ENCODE measurements around the gene HSPG2. TPM values are rescaled to one million over a fixed set of nuclear protein-coding genes. Genes with fewer than 3 reads are reported as not detected.
A peak's percentile ranks its signal among the peaks of the same experiment; 100 is the strongest.

Gene HSPG2
- total and polyA plus RNA-seq, 9 of the 15 experiments (the other 6 are each of a cell fraction or from before 2014, with no cell fraction given), result 0.14 to 160 (median 15.7) TPM

DNA sequence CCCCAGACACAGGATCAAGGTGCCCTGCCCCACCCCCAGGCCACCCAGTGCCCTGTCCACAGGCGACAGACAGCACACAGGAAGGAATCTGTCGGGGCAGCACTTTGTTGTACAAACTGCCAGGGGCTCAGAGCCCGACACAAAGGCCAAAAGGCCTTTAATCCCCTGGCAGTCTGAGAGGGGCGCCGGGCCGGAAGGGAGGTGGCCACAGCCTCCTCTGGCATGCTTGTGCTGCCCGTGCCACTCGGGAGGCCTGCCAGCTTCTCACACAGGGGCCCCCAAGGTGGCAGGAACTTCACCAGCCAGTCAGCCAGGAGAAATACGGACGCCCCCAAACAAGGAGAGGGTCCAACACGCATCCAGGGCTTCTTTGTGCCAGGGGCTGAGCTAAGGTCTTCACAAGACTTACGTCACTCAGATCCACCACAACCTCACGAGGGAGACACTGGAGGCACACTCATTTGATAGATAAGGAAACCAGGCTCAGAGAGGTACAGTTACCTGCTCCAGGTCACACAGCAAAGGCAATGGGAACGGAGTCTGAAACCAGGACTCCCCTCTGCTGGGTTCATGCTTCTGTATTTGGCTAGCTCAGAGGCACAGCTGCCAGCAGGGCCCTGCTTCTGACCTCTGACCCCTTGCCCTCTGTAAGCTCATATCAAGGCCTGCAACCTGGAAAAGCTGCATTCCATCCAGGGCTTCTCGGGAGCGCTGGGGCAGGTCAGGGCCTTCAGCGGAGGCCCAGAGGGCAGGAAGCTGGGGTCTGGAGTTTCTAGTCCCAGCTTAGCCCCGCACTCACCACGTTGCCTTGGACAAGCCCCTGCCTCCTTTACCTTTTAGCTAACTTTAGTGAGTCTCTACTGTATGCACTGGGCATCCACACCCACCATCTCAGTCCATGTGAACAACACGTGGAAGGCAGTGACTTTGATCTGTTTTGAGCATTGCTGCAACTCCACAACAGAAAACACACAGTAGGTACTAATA lies 34.8 kb downstream of the HSPG2 start (continued):
- TF ChIP-seq NONO (IDR thresholded peaks at IDR 0.05; ENCODE audit: low read depth in 2 of 2, low read length in 1 of 2), result no peak
- TF ChIP-seq CHD4 (IDR thresholded peaks at IDR 0.05; ENCODE audit: insufficient read depth, insufficient replicate concordance, low read depth, low read length, poor library complexity, severe bottlenecking), result peak; percentile 34
- TF ChIP-seq MAFG (tag; conservative IDR thresholded peaks at IDR 0.05), result no peak
- no peak for TF ChIP-seq KDM4B (IDR thresholded peaks at IDR 0.05; ENCODE audit: borderline replicate concordance in 2 of 2, low read depth in 1 of 2)
- TF ChIP-seq PTBP1 (IDR thresholded peaks at IDR 0.05; ENCODE audit: low read depth, low read length), result peak; percentile 97
- 0 out of 2 replicates have a peak, but pooled peaks have one; percentile 24 for TF ChIP-seq RBFOX2 (IDR thresholded peaks at IDR 0.05; ENCODE audit: low read depth, low read length)
- TF ChIP-seq HDAC1 (IDR thresholded peaks at IDR 0.05), result peak; percentile 38 to 40; a peak in 1 of 4 replicates
- TF ChIP-seq MYBL2 (IDR thresholded peaks at IDR 0.05; ENCODE audit: low read depth), result no peak
- 0 out of 2 replicates have a peak, but pooled peaks have one; percentile 19 for TF ChIP-seq MYBL2 (CRISPR knock-in tag; IDR thresholded peaks at IDR 0.05; ENCODE audit: borderline replicate concordance)
- no peak for TF ChIP-seq STAG1 (CRISPR knock-in tag; IDR thresholded peaks at IDR 0.05; ENCODE audit: borderline replicate concordance)
- TF ChIP-seq PHB2 (IDR thresholded peaks at IDR 0.05; ENCODE audit: low read depth), result no peak
- 0 out of 2 replicates have a peak, but pooled peaks have one; percentile 48 for TF ChIP-seq ZBTB1 (CRISPR knock-in tag; IDR thresholded peaks at IDR 0.05; ENCODE audit: borderline replicate concordance, low read depth)
- no peak for TF ChIP-seq RBM39 (optimal IDR thresholded peaks at IDR 0.05; ENCODE audit: low read depth, low read length)
- TF ChIP-seq ELK1 (CRISPR knock-in tag; IDR thresholded peaks at IDR 0.05), result no peak
- no peak for TF ChIP-seq XRCC3 (IDR thresholded peaks at IDR 0.05)
- TF ChIP-seq BRD9 (IDR thresholded peaks at IDR 0.05; ENCODE audit: low read depth, partially characterized antibody), result peak; percentile 79
- TF ChIP-seq MAFF (IDR thresholded peaks at IDR 0.05; ENCODE audit: low read length), result no peak
- TF ChIP-seq ZNF644 (tag; IDR thresholded peaks at IDR 0.05; ENCODE audit: low read depth), result no peak
- no peak for TF ChIP-seq CTCF (IDR thresholded peaks at IDR 0.05 in 2 of 3, conservative IDR thresholded peaks at IDR 0.05 in 1 of 3; ENCODE audit: insufficient read depth in 2 of 3, low read depth in 1 of 3, low read length in 3 of 3)
